Ramos (cell line): ENCODE data around the gene MTCH1.

Experiments used
- in situ Hi-C: fragments of 300-500 bp; cut with MboI; formaldehyde crosslinking; loops from one replicate; pipeline ENCODE4 v1.14.3; 2022; ENCODE audit warnings: low sequenced_read_pairs; ENCODE audit not compliant: unreplicated experiment

Gene MTCH1

GRCh38 chr6:36930483-36930882 is 55.5 kb downstream of the MTCH1 start:
- in situ Hi-C loops = no loop called here

- in situ Hi-C loops = no loop called here
Measured at GRCh38 chr6:36929607-36930006, 56.4 kb downstream of the MTCH1 start.

DNA sequence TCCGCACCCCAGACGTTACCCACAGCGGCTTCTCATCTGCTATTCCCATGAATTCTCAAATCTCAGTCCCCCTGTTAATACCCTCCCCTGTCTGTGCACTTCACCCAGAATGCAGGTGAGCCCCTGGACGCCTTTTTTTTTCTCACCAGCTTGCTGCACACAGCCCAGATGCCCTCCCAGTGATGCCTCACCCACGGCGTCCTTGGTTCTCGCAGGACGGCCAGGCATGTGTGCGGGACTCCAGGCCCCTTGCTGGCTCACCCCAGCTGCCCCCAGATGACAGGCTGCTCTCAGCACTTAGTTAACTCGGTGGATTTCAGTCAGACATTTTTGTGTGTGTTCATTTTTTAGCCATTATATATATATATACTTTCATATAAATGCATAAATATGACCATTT is 56.8 kb downstream of the MTCH1 start:
- in situ Hi-C loops = no loop called here

DNA sequence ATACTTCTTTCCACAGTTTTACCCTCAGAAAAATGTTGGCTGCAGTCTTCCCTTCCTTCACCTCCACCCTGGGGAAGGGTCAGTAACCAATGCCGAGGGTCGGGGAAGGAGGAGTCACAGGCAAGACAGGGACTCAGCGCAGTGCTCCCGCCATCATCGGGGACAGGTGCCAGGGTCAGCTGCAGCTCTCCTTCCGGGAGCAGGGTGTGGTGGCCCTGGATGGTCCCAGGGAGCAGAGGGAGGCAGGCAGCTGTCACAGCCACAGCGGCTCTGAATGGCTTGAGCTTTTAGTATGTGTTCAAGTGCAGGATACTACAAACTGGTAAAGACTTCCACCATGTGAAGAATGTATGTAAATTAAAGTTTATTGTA is 57.5 kb downstream of the MTCH1 start:
- in situ Hi-C loops = no loop called here

- in situ Hi-C loops = no loop called here
Measured at GRCh38 chr6:36927691-36928546, 58.1 kb downstream of the MTCH1 start.

- in situ Hi-C loops = no loop called here
Measured at GRCh38 chr6:36926708-36927513, 59.1 kb downstream of the MTCH1 start.

DNA sequence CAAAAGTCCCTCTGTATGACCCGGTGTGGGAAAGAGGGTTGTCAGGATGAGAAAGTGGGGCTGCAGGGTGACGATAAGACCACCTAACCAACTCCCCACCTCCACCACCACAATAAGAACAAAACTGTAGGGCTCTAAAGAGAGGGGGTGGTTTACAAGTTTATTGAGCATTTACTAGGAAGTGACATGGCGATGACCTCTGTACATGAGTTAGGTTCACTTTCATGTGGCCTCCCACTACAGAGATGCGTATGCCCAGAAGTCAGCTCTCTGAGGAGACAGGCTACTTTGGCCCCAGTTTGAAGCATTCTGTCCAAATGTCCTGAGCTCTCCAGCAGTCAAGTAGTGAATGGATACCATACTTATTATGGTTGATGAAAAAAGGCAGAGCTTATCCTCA is 60.2 kb downstream of the MTCH1 start:
- in situ Hi-C loops = no loop called here

GRCh38 chr6:36924778-36925374 is 61.1 kb downstream of the MTCH1 start:
- in situ Hi-C loops = no loop called here

DNA sequence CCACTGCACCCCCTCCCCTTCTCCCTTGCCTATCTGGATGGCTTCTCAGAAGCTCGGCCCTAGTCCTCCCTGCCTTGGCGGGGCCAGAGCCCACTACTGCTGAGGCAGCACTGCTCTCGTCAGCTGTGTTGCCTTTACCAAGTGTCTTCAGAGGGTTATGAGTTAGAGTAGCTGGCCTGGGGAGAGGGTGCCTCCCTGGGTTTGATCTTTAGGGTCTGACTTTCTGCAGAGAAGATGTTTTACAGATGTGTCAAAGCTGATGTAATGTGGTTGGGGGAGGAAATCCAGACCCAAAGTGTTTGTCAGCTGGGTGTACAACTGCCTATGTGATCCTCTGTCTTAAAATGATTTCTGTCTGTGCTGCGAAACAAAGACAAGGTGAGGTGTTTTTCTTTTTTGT is 61.9 kb downstream of the MTCH1 start:
- in situ Hi-C loops = no loop called here

DNA sequence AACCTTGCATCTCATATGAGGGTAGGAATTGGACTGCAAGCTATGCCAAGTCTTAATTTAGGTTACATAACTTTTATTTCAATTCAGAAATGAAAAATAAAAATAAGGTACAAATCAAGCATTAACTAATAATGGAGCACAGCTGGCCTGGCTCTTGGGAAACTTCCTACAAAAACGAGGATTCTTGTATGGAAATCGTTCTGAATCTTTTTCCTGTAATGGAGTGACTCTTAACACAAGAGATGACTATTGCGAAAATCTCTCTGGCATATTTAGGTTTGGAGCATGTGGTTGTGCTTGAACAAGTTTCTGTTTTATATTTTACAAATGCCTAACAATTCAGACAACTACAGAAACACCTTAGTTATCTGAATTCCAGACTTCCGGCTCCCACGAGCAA is 65.5 kb downstream of the MTCH1 start:
- in situ Hi-C loops = no loop called here

GRCh38 chr6:36920049-36920448 is 65.9 kb downstream of the MTCH1 start:
- in situ Hi-C loops = no loop called here
